ENCODE measurements around the gene SERPINB2.
"Not testable (repeated sequence)": the region's sequence is repeated elsewhere in the genome, so short reads cannot be mapped to it uniquely, and the experiment has no call there.

- TF ChIP-seq, protein P1, sequence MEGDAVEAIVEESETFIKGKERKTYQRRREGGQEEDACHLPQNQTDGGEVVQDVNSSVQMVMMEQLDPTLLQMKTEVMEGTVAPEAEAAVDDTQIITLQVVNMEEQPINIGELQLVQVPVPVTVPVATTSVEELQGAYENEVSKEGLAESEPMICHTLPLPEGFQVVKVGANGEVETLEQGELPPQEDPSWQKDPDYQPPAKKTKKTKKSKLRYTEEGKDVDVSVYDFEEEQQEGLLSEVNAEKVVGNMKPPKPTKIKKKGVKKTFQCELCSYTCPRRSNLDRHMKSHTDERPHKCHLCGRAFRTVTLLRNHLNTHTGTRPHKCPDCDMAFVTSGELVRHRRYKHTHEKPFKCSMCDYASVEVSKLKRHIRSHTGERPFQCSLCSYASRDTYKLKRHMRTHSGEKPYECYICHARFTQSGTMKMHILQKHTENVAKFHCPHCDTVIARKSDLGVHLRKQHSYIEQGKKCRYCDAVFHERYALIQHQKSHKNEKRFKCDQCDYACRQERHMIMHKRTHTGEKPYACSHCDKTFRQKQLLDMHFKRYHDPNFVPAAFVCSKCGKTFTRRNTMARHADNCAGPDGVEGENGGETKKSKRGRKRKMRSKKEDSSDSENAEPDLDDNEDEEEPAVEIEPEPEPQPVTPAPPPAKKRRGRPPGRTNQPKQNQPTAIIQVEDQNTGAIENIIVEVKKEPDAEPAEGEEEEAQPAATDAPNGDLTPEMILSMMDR (IDR thresholded peaks at IDR 0.05; ENCODE audit: low read depth, low read length) = not testable (repeated sequence)
- TF ChIP-seq EZH2phosphoT487 (IDR thresholded peaks at IDR 0.05; ENCODE audit: low read depth) = not testable (repeated sequence)
These were observed 53.1 kb downstream of the SERPINB2 start for GRCh38 chr18:63940543-63941050.
